HG03175 (cell line): ENCODE results near the gene ACAP3.

ENCODE experiments used
- ATAC-seq: cut with Tn5 transposase; IDR thresholded peaks from one replicate; pipeline ENCODE4 v1.9.1; 2021; ENCODE audit warnings: mild to moderate bottlenecking, moderate library complexity; ENCODE audit not compliant: unreplicated experiment

The ACAP3 gene

DNA sequence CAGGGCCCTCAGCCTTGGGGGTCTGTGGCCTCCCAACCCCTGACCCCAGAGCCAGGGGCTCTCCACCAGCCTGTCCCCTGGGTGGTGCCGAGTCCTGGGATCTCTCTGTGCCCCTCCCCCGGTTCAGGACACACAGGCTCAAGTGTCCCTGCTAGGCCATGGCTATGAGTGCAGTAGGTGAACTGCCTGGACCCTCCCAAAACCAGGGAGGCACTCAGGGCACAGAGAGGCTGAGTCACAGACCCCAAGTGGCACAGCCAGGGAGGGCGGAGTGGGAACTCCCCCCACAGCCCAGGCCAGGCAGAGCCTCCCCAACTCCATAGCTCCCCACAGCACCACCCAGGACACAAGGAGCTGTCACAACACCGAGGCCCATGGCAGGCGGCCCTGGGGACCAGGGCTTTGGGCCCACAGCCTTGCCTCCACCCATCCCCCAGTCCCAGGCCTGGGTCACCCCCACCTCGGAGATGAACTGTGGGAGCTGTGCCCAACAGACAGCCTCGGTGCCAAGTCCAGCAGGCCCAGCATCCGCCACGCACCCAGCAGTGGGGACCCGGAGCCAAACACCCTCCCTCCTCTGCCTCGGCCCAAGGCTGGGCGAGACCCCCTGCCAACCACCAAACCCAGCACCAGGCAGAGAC lies 38.2 kb upstream of the ACAP3 start:
- no peak for ATAC-seq

DNA sequence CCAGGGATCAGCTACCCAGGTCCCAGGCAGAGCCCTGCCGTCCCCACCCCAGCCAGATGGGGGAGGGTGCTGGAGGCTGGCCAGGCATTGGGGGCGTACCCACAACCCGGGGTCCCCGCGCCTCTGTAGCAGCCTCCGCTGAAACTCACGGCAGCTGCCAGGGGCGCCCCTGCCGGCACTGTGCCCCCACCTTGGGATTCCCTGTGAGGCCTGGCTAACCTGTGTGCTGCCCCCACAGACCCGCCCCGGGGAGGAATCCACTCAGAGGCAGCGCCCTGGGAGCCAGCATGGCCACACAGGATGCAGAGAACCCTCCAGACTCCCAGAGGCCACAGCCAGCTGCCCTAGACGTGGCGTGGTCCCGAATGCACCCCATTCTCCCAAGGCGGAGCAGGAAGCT lies 37.7 kb upstream of the ACAP3 start:
- no peak for ATAC-seq

DNA sequence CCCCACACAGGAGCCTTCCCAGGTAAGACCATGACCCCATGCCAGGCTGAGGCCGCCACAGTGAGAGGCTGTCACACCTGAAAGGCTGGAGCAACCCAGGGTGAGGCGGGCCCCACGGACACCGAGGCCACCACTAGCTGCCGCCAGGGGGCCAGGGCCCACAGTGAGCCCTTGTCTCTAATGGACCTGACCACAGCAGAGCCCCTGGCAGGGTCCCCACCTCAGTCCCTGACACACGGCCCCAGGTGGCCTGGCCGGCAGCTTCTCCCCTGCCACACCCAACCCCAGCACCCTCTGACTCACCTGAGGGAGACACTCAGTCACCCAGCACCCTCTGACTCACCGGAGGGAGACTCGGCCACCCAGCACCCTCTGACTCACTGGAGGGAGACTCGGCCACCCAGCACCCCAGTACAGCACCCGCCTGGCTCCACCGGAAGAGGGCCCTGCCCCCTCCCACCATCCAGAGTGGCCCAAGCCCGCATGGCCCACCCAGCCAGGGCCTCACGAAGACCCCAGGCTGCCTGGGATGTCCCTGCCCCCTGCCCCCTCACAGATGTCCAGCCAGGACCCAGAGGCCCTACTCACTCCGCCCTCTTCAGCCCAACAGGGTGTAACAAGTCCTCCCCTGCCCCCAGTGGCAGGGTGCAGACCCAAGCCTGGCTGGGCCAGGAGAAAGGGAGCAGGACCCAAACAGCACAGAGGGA lies 37.1 kb upstream of the ACAP3 start:
- ATAC-seq: no peak

DNA sequence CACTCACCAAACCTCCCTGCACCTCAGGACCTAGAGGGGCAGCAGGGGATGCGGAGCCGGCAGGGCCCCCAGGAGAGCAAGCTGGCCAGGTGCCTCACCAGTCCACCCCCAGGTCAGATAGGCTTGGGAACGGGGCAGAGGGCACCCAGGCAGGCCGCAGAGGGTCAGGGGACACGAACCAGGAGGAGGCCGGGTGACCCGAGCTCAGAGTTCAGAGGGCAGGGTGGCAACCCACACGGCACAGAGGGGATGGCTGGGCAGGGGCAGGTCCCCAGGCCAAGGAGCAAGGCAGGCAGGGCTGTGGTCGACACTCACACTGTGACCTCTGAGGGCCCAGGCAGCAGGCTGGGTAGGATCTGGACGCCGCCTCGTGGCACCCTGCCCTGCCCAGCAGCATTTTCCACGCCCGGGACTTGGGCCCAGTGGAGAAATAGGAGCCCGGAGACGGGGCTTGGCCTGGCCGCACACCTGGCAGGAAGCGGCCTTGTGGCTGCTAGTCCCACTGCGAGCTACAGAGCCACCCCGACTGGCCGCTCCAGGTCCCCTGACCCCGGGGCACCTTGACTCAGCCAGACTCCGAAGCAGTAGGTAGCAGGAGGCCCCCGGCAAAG lies 36.2 kb upstream of the ACAP3 start:
- ATAC-seq: no peak

DNA sequence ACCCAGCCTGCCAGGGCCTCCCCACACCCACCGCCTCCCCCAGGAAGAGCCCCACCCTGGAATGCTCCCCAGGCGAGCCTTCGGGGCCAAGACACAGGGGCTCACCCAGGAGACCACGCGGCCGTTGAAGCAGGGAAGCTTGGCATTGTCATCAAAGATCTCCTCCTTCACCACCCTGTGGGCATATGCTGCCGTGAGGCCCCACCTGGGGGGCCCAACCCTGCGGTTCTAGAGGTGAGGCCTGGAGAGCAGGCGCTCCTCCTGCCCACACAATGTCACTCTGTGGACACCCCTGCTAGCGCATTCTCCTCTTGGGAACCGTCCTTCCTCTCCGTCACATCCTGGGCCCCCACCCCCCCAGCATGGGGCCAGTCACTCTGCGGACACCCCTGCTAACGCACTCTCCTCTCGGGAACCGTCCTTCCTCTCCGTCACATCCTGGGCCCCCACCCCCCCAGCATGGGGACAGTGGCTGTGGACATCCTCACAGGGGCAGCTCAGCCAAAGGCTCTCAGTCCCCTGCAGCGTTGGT lies 34.9 kb upstream of the ACAP3 start:
- ATAC-seq: no peak

DNA sequence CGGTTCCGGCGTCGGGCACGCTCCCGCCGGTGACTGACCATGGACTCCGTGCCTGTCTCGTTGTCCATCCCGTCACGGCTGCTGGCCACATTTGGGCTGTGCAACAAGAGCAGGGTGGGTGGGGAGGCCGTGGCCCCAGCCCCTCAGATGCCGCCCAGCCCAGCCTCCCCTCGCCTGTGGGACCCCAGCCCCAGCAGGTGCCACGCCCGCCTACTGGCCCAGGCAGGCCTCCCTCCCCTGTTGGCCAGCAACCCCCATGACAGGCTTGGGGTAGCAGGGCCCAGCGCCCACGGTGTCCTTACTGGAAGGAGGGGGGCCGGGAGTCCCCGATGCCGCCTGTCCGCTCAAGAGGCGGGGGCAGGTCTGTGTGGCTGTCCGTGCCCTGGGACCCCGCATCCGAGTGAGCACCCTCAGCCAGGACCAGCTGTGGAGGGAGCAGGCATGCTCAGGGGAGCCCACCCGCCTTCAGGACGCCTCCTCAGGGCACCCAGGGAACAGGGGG lies 34.4 kb upstream of the ACAP3 start:
- ATAC-seq: no peak

DNA sequence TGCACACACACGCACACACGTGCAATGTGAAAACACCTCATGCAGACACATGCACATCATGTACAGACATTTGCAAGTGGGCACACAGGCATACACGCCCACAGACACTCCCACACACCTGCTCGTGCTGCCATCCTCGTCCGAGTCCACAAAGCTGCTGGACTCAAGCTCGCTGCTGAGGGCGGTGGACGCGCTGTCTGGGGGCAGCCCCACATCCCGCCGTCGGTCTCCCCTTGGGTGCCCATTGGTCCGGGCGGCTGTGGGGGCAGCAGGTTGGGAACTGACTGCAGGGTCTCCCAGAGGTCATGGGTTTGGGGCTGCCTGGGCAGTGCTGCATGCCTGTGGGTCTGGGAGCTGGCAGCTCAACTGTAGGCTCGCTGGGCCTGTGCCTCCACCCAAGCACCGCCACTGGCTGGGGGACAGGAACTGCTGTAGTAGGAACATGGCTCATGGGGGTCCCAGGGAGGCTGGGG lies 33.9 kb upstream of the ACAP3 start:
- ATAC-seq: no peak

DNA sequence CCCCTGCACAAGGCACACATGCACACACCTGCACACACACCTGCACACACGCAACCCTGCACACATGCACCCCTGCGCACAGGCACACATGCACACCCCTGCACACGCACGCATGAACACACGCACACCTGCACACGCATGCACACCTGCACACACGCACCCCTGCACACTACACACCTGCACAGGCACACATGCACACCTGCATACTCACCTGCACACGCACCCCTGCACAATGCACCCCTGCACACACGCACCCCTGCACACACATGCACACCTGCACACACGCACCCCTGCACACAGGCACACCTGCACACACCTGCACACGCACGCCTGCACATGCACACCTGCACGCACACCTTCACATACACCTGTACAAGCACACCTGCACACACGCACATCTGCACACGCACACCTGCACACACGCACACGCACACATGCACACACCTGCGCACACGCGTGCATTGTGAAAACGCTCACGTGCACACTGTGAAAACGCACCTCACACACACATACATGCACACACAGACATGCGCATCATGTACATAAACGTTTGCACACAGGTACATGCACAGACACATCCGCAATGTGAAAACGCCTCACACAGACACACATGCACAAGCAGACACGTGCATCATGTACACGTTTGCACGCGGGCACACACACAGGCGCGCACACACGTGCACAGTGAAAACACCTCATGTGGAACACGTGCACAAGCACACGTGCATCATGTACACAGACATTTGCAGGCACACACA lies 33.2 kb upstream of the ACAP3 start:
- no peak for ATAC-seq

DNA sequence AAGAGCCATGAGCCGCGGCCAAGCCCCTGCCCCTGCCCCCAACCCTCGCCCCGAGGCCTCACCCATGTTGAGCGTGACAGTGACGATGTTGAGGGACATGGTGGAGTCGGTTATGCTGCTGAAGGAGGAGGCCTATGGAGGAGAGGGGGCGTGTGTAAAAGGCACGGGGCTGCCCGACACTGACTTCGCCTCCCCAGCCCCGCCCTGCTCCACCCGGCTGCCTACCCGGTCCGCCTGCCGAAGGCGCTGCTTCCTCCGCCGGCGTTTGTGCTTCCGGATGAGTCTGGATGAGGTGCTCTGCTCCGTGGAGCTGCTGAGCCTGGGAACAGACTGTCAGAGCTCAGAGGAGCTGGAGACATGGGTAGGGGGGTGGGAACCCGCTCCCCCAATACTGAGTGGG lies 32.5 kb upstream of the ACAP3 start:
- no peak for ATAC-seq

DNA sequence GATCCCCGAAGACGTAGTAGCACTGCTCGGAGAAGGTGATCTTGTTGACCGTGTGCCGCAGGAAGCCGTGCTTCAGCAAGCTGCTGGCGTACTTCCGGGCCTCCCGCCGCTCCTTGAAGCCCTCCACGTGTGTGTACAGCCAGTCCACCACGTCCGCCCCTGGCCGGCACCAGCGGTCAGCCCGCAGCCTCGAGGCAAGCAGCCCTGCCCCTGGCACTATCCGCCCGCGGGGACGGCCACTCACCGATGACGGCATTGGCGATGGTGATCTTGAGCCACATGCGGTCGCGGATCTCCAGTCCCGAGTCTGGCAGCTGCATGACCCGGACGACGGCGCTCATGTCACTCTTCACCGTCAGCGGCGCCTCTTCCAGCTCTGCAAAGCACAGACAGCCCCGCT lies 30.5 kb upstream of the ACAP3 start:
- no peak for ATAC-seq

DNA sequence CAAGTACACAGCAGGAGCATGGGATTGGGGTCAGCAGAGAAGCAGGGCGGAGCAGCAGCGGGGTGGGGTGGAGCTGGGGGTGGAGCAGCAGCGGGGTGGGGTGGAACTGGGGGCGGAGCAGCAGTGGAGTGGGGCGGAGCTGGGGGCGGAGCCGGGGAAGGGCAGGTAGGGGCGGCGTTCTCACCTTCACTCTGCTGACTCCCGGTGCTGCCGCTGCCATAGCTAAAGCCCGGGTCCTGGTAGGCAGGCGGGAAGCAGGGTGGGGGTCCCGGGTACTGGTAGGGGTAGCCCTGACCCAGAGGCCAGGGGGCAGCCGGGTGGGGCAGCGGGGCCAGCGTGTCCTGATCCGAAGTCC lies 30.0 kb upstream of the ACAP3 start:
- no peak for ATAC-seq

DNA sequence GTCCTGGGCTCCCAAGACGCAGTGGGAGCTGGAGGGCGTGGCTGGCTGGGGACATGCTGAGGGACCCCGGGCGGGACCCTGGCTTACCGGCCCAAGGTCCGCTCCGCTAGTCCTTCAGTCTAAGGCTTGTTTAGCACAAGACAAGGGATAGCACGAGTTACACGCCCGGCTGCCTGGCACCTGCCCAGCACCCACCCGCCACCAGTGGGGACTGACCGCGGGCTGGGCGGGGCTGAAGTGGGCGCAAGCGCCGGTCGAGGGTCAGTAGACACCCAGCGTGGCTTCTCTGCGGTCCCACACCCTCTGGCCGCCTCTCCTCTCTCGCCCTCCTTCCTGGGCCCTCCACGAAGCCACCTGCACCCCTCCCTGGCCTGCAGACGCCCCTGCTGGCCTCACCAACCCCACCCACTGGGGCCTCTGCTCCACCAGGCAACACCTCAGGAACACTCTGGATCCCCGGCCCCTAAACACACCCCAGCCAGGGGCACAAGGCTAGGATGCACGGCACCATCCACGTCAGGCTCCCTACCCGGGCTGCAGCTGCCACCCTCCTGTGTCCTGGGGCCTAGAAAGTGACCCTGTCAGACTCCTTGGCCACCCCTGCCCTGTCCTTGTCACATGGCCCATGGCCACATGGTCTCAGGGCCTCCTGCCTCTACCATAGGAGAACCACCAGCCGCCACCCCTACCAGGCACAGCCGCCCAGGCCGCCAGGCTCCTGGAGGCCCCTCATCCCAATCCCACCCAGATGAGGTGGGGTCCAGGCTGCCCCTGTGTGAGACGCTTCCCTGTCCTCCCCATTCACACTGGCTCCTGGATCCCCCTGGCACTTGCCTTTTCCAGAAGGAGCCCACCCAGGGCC lies 29.4 kb upstream of the ACAP3 start:
- ATAC-seq: no peak

DNA sequence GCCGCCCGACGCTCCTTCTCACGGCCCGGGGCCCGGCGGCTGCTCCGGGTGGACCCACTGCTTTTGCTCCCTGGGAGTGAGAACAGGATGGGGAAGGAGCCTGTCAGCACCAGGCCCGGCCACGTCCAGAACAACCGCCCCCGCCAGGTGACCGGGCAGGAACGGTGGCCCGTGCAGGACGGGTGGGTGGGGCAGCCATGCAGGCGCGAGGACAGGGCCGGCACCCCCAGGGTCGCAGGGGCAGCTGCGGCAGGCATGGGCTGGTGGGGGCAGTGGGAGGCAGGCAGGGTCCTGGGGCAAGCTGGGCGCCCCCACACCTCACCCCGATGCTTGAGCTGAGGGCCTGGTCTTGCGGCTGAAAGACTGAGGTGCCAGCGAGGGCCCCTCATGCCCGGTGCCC lies 28.7 kb upstream of the ACAP3 start:
- ATAC-seq: no peak

DNA sequence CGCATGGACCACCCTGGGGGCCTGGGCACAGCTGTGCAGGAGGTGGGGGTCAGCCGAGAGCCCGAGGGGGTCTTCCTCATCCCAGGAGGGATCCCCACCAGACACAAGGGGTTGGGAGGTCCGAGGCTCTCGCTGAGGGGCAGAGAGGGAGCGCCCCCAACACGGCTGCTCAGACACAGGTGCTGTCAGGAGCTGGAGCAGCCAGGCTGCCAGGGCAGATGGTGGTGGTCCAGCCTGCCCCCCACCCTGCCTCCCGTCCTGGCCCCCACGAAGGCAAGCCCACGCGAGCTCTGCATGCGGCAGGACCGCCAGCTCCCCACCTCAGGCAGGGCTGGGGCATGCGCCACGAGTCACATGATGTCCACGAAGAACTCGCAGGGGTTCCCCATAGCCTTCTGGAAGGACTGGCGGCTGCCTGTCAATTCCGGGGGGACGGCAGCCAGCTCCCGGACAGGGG lies 28.1 kb upstream of the ACAP3 start:
- no peak for ATAC-seq

DNA sequence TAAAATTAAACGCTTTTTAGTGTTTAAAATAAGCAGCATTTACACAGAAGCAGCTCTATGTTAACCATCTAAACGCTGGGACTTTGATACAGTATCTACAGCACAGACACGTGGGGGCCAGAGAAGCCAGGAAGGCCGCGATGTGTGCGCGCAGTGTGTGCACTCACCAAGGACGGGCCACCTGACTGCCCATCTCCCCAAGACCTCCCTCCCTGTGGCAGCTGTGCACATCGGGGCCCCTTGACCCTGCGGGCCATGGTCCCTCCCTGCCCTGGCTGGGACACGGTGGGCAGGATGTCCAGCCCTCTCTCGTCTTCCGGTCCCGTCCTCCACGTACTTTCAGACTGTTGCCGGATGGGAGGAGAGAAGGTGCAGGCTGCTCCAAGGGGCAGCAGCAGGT lies 27.6 kb upstream of the ACAP3 start:
- ATAC-seq: no peak

DNA sequence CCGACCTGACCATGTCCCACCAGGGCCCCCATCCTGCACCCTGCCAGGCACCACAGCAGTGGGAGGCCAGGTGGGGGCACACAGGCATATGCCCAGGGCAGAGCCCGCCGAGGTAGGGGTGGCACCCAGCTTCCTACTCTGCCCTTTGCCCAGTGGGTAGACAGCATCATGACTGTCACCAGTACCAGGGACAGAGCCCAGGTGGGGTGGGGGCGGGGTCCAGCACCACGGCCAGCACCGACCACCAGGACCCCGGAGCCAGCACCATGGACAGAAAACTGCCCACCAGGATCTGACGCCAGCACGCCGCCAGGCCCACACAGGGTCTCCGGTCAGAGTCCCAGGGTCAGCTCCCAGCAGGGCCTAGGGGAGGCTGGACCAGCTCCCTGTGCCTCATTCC lies 27.1 kb upstream of the ACAP3 start:
- ATAC-seq: no peak

DNA sequence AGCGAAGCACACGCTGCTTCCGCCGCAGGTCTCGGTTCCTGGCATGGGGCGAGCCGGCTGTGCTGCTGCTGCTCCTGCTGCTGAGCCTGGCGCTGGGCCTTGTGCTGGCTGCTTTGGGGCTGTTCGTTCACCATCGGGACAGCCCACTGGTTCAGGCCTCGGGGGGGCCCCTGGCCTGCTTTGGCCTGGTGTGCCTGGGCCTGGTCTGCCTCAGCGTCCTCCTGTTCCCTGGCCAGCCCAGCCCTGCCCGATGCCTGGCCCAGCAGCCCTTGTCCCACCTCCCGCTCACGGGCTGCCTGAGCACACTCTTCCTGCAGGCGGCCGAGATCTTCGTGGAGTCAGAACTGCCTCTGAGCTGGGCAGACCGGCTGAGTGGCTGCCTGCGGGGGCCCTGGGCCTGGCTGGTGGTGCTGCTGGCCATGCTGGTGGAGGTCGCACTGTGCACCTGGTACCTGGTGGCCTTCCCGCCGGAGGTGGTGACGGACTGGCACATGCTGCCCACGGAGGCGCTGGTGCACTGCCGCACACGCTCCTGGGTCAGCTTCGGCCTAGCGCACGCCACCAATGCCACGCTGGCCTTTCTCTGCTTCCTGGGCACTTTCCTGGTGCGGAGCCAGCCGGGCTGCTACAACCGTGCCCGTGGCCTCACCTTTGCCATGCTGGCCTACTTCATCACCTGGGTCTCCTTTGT lies 26.0 kb upstream of the ACAP3 start:
- ATAC-seq: no peak

DNA sequence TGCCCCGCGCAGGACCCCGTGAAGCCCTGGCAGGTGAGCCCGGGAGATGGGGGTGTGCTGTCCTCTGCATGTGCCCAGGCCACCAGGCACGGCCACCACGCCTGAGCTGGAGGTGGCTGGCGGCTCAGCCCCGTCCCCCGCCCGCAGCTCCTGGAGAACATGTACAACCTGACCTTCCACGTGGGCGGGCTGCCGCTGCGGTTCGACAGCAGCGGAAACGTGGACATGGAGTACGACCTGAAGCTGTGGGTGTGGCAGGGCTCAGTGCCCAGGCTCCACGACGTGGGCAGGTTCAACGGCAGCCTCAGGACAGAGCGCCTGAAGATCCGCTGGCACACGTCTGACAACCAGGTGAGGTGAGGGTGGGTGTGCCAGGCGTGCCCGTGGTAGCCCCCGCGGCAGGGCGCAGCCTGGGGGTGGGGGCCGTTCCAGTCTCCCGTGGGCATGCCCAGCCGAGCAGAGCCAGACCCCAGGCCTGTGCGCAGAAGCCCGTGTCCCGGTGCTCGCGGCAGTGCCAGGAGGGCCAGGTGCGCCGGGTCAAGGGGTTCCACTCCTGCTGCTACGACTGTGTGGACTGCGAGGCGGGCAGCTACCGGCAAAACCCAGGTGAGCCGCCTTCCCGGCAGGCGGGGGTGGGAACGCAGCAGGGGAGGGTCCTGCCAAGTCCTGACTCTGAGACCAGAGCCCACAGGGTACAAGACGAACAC lies 25.2 kb upstream of the ACAP3 start:
- ATAC-seq: no peak
